Spleen (tissue), 11 donors: ENCODE measurements around the gene ZNF740. TPM values are rescaled to one million over a fixed set of nuclear protein-coding genes. Genes with fewer than 3 reads are reported as not detected.
A peak's percentile ranks its signal among the peaks of the same experiment; 100 is the strongest.

ENCODE experiments used
- DNase-seq: peaks from one replicate; pipeline ENCODE4 v3.0.0-alpha.2; 2020
- H3K27ac ChIP-seq, 8 donors: fragments of 200-600 bp; sonication (generic) in 7 of 8; 1 replicate in 4 of 8; 2 replicates in 4 of 8; pipeline versions ENCODE4 v1.5.0 to v1.8.0; 2016 to 2021; ENCODE audit warnings: inconsistent platforms in 4 of 8, mild to moderate bottlenecking in 4 of 8, moderate library complexity in 1 of 8
- H3K27me3 ChIP-seq, 7 donors: fragments of 200-600 bp; sonication (generic) in 6 of 7; replicated peaks in 1 of 7; 1 replicate in 4 of 7; 2 replicates in 3 of 7; pipeline versions ENCODE4 v1.5.0 to v1.8.0; 2016 to 2021; ENCODE audit warnings: inconsistent platforms in 3 of 7, mild to moderate bottlenecking in 1 of 7
- H3K36me3 ChIP-seq, 6 donors: fragments of 200-600 bp; sonication (generic) in 5 of 6; 1 replicate in 4 of 6; 2 replicates in 2 of 6; pipeline versions ENCODE4 v1.5.0 to v1.8.0; 2016 to 2021; ENCODE audit warnings: inconsistent platforms in 2 of 6
- H3K4me1 ChIP-seq, 6 donors: fragments of 200-600 bp; sonication (generic) in 5 of 6; 1 replicate in 3 of 6; 2 replicates in 3 of 6; pipeline versions ENCODE4 v1.5.0 to v1.8.0; 2016 to 2021; ENCODE audit warnings: inconsistent platforms in 3 of 6
- H3K4me3 ChIP-seq, 8 donors: fragments of 200-600 bp; sonication (generic) in 7 of 8; 1 replicate in 4 of 8; 2 replicates in 4 of 8; pipeline versions ENCODE4 v1.5.0 to v1.8.0; 2016 to 2021; ENCODE audit warnings: inconsistent platforms in 4 of 8, mild to moderate bottlenecking in 4 of 8, moderate library complexity in 2 of 8
- H3K9me3 ChIP-seq, 8 donors: fragments of 200-600 bp; sonication (generic) in 7 of 8; 1 replicate in 4 of 8; 2 replicates in 4 of 8; pipeline versions ENCODE4 v1.5.0 to v1.8.0; 2016 to 2021; ENCODE audit warnings: inconsistent platforms in 4 of 8
- POLR2A ChIP-seq, 3 donors: fragments of 450-650 bp; IDR thresholded peaks; one replicate each; pipeline ENCODE4 v1.5.1; 2017; ENCODE audit warnings: antibody characterized with exemption in 3 of 3, mild to moderate bottlenecking in 1 of 3
- POLR2AphosphoS5 ChIP-seq, 3 donors: sonication (generic); formaldehyde crosslinking; IDR thresholded peaks; one replicate each; pipeline ENCODE4 v1.5.1; 2017; ENCODE audit warnings: antibody characterized with exemption in 3 of 3
- WGBS, 5 donors: extraction: QIAGEN DNeasy Blood & Tissue Kit in 3 of 5; methylation state at CpG; one replicate each; pipeline versions ENCODE4 v1.1.5 to v1.1.7; 2013 to 2018; 5-methylcytosine and 5-hydroxymethylcytosine counted together
- intact Hi-C: fragments of 100-400 bp; cut with DNase I; formaldehyde crosslinking; loops from one replicate; pipeline ENCODE4 v1.15.0; 2023; ENCODE audit warnings: low total_unique reads
- polyA plus RNA-seq, 3 donors: library from polyadenylated mRNA; stranded (reverse); fragments of 200-250 nt; gene quantifications; one replicate each; pipeline ENCODE4 v1.2.1, GENCODE V29; 2013
- total RNA-seq, 7 donors: library from RNA; depleted of rRNA in 3 of 7; stranded (reverse); fragments of >200 nt in 3 of 7; fragmentation: NEBNext Ultra II Directional in 4 of 7; extraction: Animal tissue kit (Norgen Biotek cat#: 25700) in 4 of 7; gene quantifications; one replicate each; pipeline versions ENCODE4 v1.1.0 to v1.2.1, GENCODE V29; 2016 to 2021
- TF ChIP-seq, protein P1 (sequence below), 11 experiments: fragments of 200-600 bp in 7 of 11; fragments of 450-650 bp in 4 of 11; sonication (generic) in 4 of 11; IDR thresholded peaks in 8 of 11; conservative IDR thresholded peaks in 3 of 11; 1 replicate in 7 of 11; 2 replicates in 4 of 11; pipeline versions ENCODE4 v1.4.0 to v1.8.0; 2016 to 2021; ENCODE audit warnings: antibody characterized with exemption in 11 of 11, inconsistent platforms in 4 of 11, mild to moderate bottlenecking in 1 of 11
- donor health status: healthy with polysubstance abuse.
- donor health status: DM: no; HTN: no; CAD: no; lungs with moderate emphysema.
- donor health status: DM: no; HTN: no; CAD: no.
- donor health status: Bipolar disorder and iron deficiency.
- donor health status: healthy.
- donor health status: DM: no; HTN: no; CAD: no.
- donor health status: DM: yes; HTN: yes; CAD: no.

ZNF740 gene
- total and polyA plus RNA-seq, 10 donors, result 5.6 to 66.1 (median 27.4) TPM

DNA sequence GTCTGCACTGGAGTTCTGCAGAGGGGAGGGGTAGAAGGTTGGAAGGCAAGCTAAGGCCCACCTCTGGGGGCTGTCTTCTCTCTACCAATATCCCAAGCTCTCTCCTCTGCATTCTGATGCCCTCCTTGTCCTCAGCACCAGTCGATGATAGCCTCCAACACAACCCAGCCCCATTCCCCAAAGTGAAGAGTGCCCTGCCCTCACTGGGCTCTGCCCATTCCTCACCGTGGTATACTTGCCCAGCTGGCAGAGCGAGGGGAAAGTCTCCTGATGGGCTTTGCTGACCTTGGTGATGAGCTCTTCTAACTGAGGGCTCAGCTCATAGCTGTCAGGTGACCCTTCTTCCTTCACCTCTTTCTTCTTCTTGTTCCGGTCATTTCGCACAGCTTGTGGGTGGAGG is 33.7 kb downstream of the ZNF740 start:
- Histone ChIP-seq H3K4me3 (peak overlapping the region in 1 of 8 donors; percentile 25), H3K27me3 (no peaks in the 10 kb centered on the region), H3K27ac (peak overlapping the region in 7 of 8 donors; percentile 36 to 98 (median 98)), H3K4me1 (peaks cover 49 to 99% (median 89%) of the 10 kb centered on the region in 6 donors), H3K36me3 (peaks cover 0 to 50% (median 19%) of the 10 kb centered on the region in 6 donors), H3K9me3 (no peaks in the 10 kb centered on the region)
- DNase-seq, result no peak
- intact Hi-C loops, result no loop called here
- 66 to 80% (median 75%) methylated on average over 5 of the region's 5 CpGs for WGBS, 5 donors
- TF ChIP-seq POLR2AphosphoS5 (IDR thresholded peaks at IDR 0.05) (no peak), POLR2A (IDR thresholded peaks at IDR 0.05) (no peak)
- TF ChIP-seq, protein P1, sequence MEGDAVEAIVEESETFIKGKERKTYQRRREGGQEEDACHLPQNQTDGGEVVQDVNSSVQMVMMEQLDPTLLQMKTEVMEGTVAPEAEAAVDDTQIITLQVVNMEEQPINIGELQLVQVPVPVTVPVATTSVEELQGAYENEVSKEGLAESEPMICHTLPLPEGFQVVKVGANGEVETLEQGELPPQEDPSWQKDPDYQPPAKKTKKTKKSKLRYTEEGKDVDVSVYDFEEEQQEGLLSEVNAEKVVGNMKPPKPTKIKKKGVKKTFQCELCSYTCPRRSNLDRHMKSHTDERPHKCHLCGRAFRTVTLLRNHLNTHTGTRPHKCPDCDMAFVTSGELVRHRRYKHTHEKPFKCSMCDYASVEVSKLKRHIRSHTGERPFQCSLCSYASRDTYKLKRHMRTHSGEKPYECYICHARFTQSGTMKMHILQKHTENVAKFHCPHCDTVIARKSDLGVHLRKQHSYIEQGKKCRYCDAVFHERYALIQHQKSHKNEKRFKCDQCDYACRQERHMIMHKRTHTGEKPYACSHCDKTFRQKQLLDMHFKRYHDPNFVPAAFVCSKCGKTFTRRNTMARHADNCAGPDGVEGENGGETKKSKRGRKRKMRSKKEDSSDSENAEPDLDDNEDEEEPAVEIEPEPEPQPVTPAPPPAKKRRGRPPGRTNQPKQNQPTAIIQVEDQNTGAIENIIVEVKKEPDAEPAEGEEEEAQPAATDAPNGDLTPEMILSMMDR (IDR thresholded peaks at IDR 0.05 in 8 of 11, conservative IDR thresholded peaks at IDR 0.05 in 3 of 11), result no peak

DNA sequence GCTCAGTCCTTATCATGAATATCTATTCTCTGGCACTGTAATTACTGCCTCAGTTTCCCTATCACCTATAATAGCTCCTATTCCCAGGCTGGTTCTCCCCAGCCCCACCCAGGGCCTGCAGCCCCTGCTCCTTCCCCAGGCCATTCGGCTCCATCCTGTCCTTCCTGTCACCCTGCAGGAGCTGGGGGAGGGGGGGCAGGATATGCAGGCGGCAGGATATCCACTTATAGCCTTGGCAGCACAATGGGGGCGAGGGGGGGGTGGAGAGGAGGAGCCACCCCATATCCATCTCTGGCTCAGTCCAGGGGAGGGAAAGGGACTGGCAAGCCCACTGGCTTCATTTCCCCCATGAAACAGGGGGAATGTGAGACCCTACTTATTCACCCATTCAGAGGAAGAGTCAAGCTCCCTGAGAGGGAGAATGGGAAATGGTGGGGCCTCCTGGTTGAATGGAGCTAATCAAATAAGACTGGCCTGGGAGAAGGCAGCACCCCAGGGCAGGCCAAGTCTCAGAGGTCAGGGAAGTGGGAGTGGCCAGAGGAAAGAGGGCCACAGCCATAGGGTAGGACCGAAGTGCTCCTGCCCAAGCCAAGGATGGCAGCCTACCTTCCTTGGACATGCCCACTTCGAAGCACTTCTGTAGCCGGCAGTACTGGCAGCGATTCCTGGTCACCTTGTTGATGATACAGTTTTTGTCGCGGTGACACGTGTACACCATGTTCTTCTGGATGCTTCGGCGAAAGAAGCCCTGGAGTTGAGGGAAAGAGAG is 34.3 kb downstream of the ZNF740 start:
- H3K9me3 ChIP-seq, result no peaks in the 10 kb centered on the region
- peak overlapping the region in 1 of 8 donors; percentile 25 for H3K4me3 ChIP-seq
- peak overlapping the region; percentile 8 to 98 (median 98) for H3K27ac ChIP-seq
- 63 to 72% (median 68%) methylated on average over 12 of the region's 12 CpGs for WGBS, 5 donors
- TF ChIP-seq, protein P1 (IDR thresholded peaks at IDR 0.05 in 8 of 11, conservative IDR thresholded peaks at IDR 0.05 in 3 of 11), result no peak
- peak; percentile 50 to 70 (median 55) for TF ChIP-seq POLR2AphosphoS5 (IDR thresholded peaks at IDR 0.05)
- H3K27me3 ChIP-seq, result peaks cover 0 to 2% (median 0%) of the 10 kb centered on the region in 7 donors
- H3K36me3 ChIP-seq, result peaks cover 0 to 50% (median 19%) of the 10 kb centered on the region in 6 donors
- intact Hi-C loops, result no loop called here
- DNase-seq, result no peak
- peaks cover 46 to 99% (median 87%) of the 10 kb centered on the region in 6 donors for H3K4me1 ChIP-seq

DNA sequence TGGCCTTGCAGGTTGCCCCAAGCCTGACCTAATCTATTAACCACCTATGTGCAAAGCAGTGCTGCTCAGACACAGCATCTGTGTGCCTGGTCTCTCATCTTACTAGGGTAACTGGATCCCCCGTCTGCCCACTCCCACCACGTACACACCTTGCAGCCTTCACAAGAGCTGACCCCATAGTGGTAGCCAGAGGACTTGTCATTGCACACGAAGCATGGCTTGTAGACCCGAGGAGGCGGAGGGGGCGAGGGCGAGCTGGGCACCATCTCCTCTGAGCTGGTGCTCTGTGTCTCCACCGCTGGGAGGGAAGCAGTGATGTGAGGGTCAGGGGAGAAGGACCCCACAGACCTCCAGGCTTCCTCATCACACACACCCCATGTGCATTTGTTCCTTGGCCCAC is 35.0 kb downstream of the ZNF740 start:
- Histone ChIP-seq H3K27ac (peak overlapping the region in 7 of 8 donors; percentile 8 to 98 (median 98)), H3K36me3 (peaks cover 0 to 47% (median 19%) of the 10 kb centered on the region in 6 donors)

More for the DNA sequence above, 35.0 kb downstream of the ZNF740 start:
- peaks cover 0 to 5% (median 0%) of the 10 kb centered on the region in 7 donors for H3K27me3 ChIP-seq
- intact Hi-C loops, result no loop called here
- 75 to 93% (median 91%) methylated on average over 8 of the region's 8 CpGs for WGBS, 5 donors
- H3K4me1 ChIP-seq, result peaks cover 46 to 99% (median 83%) of the 10 kb centered on the region in 6 donors
- no peaks in the 10 kb centered on the region for H3K9me3 ChIP-seq
- peak; percentile 66 for DNase-seq
- TF ChIP-seq POLR2AphosphoS5 (IDR thresholded peaks at IDR 0.05) (no peak), POLR2A (IDR thresholded peaks at IDR 0.05) (no peak)
- TF ChIP-seq, protein P1 (IDR thresholded peaks at IDR 0.05 in 8 of 11, conservative IDR thresholded peaks at IDR 0.05 in 3 of 11), result no peak
- no peak overlapping the region for H3K4me3 ChIP-seq
